Stimulated activated CD4-positive, alpha-beta T cell treated with anti-CD3 and anti-CD28 coated beads, Interleukin-2, amount 100 ng/mL, for 24 hours (primary cell): ENCODE results near the gene FOXL2.

Source experiments
- DNase-seq, 2 donors: peaks; one replicate each; pipeline ENCODE4 v3.0.0-alpha.2; 2020

FOXL2 gene

DNA sequence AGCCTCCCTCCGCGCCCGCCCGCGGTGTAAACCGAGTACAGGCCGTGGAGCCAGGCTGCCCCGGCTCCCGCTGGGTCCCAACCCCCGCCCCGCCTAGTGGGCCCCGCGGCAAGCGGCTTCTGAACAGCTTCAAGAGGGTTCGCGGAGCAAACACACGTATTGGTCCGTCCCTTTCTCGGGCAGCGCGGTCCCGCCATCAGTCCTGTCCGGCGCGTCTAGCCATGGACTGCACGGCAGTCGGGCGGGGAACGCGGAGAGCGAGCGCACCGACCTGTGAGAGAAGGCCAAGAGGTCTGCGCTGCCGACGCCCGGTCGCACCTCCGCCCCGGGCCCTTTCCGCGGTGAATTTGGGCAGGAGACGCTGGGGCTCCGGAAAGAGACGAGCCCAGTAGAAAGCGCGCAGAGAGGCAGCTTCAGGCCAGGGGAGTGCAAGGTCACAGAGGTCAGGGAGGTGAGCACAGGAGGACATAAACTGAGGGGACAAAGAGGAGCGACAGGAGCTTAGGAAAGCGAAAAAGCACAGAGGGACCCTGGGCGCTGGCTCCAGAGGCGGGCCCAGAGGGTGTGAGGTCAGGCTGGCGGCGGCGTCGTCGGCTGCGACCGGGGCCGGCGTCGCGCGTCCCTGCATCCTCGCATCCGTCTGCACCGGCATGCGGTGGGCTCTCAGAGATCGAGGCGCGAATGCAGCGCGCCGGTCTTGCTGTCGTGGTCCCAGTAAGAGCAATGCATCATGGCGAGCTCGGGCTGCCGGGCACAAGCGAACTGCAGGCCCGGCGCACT is 1.8 kb downstream of the FOXL2 start:
- peak; percentile 28 to 42 for DNase-seq

DNA sequence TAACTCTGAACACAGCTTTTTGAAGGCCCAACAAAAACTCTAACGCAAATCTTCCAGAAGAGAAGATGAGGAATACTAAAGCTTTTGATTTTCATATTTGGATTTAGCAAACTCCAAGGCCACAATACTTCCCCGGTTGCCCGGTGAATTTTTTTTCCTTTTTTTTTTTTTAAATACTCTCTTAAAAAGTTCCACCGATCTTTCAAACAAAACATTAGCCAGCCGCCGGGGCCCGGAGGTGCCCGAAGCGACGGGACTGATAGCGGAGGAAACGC is 2.3 kb downstream of the FOXL2 start:
- no peak for DNase-seq

DNA sequence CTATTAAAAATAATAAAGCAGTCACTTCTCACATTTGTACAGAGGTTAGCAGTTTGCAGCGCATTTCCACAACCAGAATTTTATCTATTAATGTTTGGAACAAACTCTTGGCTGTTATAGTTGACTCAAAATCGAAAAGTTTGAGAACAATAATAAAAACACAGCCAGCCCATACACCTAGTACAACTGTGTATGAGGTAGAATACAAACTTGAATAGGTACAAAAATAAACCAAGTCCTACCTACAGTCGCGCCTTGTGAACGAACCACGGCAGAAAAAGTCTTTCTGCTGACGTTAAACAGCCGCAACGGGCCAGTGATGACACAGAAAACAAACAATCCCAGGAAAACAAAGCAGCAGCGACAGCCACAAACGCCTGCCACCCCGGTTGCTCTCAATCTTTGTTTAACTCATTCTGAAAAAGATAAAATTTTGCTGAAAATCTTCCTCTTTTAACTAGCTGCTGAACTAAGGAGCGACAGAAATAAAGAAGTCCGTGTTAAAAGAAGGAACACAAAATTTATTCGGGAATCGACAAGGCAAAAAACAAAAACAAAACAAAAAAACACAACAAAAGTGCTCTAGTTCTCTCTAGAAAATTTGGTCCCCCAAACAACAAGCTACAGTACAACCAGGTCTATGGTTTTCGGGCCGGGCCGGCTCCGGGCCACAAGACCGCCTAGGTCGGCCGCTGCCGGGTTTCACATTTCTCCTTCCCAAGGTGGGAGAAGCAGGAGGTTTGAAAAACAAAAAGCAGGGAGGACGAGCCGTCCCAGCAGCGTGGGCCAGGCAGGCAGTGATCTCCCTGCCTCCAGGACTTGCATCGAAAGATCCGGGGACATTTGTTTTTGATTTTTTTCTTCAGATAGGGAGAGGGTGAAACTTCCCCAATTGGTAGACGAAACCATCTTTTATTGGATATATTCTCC is 2.9 kb downstream of the FOXL2 start:
- no peak for DNase-seq

- DNase-seq: no peak
Observed at GRCh38 chr3:138942861-138943623, 3.9 kb downstream of the FOXL2 start.

GRCh38 chr3:138942271-138942670 is 4.7 kb downstream of the FOXL2 start:
- no peak for DNase-seq

- DNase-seq: peak; percentile 20 to 59
Observed at GRCh38 chr3:138941259-138941885, 5.6 kb downstream of the FOXL2 start.

- DNase-seq: no peak
Observed at GRCh38 chr3:138940446-138940845, 6.5 kb downstream of the FOXL2 start.

- no peak for DNase-seq
Observed at GRCh38 chr3:138939561-138940241, 7.2 kb downstream of the FOXL2 start.

GRCh38 chr3:138938877-138939560 is 7.9 kb downstream of the FOXL2 start:
- DNase-seq: no peak

- peak; percentile 22 to 27 for DNase-seq
Observed at GRCh38 chr3:138938056-138938876, 8.7 kb downstream of the FOXL2 start.

GRCh38 chr3:138937690-138938055 is 9.3 kb downstream of the FOXL2 start:
- peak in 1 of 2 donors; percentile 20 for DNase-seq

- DNase-seq: no peak
Observed at GRCh38 chr3:138936741-138937689, 9.9 kb downstream of the FOXL2 start.

- peak; percentile 79 to 86 for DNase-seq
Observed at GRCh38 chr3:138935863-138936740, 10.8 kb downstream of the FOXL2 start.

- no peak for DNase-seq
Observed at GRCh38 chr3:138935505-138935862, 11.5 kb downstream of the FOXL2 start.

DNA sequence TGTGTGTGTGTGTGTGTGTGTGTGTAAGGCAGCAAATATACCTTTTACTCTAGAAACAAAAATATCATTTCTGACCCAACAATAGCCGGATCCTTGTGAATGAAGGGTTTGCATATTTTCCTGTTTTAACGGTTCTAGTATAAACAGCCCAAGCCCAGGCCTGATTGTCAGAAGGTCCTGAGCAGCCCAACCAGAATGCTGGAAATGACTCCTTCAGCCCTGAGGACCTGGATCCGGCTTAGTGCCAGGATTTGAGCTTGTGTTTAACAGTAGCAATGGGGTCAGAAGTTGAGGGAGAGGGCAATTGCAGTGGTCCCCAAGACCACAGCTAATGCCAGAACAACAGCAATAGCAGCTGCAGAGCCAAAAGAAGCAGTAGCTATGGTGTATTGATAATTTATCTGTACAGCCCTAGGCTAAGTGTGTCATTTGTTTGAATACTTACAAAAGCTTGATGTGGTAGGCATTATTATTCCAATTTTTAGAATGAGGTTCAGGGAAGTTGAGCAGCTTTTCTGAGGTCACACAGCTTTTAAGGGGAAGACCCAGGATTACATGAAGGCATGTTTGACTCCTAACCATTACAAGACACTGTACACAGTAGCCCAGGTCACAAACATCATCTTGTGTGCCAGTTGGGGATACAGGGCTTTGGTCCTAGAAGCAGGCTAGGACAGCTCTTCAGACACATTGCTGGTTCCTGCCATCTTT is 12.8 kb downstream of the FOXL2 start:
- no peak for DNase-seq

GRCh38 chr3:138933068-138933668 is 13.8 kb downstream of the FOXL2 start:
- no peak for DNase-seq

- no peak for DNase-seq
Observed at GRCh38 chr3:138928727-138929372, 18.1 kb downstream of the FOXL2 start.
